GM19468 (cell line): ENCODE results near the gene PSIP1.

Experiments
- ATAC-seq: cut with Tn5 transposase; IDR thresholded peaks from one replicate; pipeline ENCODE4 v1.9.1; 2021; ENCODE audit warnings: mild to moderate bottlenecking, moderate library complexity, moderate number of reproducible peaks; ENCODE audit not compliant: unreplicated experiment; ENCODE audit errors: extremely low read depth

PSIP1 gene

DNA sequence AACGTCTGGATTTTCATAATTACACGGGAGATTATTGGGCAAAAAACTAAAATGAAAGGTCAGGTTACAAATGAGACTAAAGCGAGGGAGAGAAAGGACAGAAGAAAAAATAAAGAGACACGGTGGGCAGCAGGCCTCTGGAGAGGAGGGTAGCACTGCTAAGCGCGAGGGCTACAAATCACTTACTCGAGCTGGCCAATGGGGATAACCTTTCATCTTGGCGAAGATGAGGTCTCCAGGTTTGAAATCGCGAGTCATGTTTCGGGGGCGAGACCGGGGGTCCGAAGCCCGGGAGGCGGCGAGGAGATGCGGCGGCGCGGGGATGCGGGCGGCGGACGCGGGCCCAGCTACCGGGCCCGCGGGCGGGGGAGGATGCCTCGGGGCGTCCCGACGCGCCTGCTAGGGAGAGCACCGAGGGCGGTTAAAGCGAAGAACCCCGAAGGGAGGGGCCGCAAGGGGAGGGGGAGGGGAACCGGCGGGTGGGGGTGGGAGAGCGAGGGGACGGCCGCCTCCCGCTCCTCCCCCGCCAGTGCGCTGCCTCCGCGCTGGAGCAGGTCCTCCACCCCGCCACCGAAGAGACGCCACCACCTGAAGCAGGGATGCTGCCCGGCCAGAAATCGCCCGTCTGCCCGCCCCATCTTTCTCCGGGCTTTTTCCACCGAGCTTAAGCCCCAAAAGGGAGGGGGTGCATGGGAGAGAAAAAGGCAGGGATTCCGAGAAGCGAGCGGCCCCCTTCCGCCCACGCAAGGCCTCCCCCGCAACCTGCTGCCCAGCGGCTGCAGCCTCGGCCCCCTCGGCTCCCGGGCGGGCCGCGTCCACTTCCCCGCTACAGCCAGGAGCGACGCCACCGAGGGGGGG, 610 bp downstream of the PSIP1 start:
- ATAC-seq: no peak

DNA sequence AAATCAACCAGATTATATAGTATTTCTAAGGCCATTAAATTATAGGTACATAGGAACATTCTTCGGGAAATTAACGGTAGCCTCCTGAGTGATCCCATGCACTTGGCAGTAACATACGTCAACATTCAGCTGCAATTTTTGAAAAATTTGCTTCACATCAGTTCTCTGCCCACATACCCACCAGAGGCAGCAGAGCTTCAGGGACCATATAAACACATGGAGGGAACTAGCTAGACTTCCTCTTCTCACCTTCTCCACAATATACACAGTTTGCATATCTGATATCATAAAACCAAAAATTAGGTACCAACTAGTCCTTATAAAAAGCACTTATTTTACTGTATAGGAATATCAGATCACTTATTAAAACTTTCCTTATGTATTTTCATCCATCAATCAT, 4.8 kb downstream of the PSIP1 start:
- no peak for ATAC-seq

DNA sequence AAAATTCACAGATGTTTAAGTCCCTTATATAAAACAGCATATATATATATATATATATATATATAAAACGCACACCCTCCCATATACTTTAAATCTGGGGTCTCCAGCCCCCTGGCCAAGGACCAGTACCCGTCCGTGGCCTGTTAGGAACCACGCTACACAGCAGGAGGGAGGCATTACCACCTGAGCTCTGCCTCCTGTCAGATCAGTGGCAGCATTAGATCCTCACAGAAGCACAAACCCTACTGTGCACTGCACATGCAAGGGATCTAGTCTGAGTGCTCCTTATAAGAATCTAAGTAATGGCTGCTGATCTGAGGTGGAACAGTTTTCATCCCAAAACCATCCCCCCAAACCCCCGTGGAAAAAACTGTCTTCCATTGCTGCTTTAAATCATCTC, 9.0 kb downstream of the PSIP1 start:
- no peak for ATAC-seq

DNA sequence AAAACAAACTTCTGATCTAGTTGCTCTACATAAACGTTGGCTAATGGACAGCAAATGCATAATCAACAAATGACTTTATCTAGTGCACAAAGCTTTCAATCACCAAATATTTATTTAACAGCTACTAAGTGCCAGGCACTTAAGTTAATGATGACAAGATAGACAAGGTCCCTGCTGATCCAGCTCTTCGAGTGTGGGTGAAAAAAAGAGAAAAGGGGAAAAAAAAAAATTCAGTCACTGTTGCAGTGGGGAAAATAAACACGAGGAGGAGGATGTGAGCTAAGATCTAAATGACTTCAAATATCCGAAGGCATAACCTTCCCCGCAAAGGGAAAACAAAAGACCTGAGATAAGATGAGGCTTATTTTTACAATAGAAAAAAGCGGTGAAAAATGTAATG, 9.6 kb downstream of the PSIP1 start:
- no peak for ATAC-seq

DNA sequence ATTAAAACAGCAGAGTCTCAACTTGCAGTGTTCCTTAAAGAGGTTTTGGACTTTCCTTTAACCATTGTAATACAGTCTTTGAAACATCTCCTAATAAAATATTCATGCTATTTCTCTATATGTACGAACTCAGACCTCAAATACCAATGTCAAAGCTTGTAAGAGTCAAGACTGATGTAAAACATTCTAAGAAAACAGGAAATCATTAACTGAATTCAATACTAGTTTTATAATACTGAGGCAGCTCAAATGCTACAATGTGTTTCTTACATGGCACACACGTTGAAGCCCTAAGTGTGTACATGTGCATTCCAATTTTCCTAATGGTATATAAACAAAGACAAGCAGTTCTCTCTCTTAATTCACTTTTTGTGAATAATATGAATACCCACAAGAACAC, 11.6 kb downstream of the PSIP1 start:
- no peak for ATAC-seq

DNA sequence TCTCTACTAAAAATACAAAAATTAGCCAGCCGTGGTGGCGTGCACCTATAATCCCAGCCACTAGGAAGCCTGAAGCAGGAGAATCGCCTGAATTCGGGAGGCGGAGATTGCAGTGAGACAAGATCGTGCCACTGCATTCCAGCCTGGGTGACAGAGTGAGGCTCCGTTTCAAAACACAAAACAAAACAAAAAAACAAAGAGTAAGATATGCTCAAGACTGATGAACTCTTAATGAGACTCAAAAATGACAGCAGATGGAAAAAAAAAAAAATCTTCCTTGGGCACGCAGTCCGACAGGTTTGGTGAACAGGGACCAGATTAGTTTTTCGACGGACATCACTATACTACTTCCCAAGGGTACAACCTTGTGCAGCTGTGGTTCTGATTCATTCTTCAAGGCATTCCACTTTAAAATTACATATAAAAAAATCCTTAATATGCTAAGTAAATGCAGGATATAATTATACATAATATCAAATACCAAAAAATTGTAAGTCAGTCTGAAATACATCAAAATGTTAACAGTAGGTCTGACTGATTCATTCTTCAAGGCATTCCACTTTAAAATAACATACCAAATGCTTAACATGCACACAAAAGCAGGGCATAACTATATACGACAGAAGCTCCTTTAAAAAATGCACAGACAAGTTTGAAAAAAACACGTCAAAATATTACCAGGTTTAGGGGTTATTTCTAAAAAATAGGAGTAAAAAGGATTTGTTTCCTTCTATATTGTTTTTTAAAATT, 12.3 kb downstream of the PSIP1 start:
- ATAC-seq: no peak

DNA sequence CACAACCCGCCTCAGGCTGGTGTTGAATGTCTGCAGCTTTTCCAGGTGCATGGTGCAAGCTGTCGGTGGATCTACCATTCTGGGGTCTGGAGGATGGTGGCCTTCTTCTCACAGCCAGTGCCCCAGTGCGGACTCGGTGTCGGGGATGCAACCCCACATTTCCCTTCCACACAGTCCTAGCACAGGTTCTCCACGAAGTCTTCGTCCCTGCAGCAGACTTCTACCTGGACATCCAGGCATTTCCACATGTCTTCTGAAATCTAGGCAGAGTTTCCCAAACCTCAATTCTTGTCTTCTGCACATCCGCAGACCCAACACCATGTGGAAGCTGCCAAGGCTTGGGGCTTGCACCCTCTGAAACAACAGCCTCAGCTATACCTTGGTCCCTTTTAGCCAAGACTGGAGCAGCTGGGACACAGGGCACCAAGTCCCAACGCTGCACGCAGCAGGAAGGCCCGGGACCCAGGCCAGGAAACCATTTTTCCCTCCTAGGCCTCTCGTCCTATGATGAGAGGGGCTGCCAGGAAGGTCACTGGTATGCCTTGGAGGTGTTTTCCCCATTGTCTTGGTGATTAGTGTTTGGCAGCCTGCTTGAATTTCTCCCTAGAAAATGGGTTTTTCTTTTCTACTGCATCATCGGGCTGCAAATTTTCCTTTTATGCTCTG, 18.2 kb downstream of the PSIP1 start:
- no peak for ATAC-seq

DNA sequence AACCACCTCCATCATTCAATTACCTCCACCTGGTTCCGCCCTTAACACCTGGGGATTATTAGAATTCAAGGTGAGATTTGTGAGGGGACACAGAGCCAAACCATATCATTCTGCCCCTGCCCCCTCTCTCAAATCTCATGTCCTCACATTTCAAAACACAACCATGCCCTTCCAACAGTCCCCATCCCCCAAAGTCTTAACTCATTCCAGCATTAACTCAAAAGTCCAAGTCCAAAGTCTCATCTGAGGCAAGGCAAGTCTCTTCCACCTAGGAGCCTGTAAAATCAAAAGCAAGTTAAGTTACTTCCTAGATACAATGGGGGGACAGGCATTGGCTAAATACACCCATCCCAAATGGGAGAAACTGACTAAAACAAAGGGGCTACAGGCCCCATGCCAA, 18.8 kb downstream of the PSIP1 start:
- no peak for ATAC-seq

DNA sequence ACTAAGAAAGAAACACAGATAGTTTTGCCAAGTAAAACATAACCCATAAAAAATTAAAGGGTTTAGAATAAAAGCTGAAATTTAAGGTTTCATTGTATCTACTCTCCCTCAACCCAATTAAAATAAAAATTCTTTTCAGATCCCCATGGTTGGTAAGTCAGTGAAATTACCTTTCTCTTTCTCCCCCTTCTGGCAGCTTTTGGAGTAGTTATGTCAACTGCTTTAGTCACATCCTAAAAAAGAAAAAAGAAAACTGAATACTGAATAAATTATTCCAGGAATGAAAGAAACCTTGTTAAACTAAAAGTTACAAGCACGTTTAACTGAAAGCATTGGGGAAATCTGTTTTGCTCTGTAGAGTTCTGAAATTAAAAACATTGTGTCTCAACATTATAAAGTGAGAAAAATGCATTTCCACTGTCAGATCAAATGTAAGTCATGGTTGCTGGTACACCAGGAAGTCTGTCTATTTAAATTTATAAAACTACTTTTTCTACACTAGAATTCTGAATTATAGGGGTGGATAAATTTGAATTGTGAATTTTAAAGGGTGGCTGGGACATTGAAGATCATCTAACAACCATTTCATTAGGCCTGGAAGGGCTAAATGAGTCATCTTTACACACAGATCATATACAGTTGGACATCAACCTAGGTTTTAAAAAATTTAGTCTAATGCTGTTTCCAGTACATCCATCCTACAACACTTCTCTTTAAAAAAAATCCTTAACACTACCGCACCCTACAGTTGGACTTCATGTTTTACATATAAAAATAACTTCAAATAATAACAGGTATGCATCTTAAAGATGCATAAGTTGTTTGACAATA, 24.7 kb downstream of the PSIP1 start:
- ATAC-seq: no peak

DNA sequence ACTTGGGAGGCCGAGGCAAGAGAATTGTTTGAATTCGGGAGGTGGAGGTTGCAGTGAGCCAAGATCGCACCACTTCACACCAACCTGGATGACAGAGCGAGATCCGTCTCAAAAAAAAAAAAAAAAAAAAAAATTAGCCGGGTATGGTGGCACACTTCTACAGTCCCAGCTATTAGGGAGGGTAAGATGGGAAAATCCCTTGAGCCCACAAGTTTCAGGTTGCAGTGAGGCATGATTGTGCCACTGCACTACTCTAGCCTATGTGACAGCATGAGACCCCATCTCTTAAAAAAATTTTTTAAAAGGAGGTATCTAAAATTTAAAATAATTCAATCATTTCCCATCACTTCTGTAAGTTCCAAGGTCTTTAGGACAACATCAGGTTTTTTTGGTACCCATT, 26.0 kb downstream of the PSIP1 start:
- no peak for ATAC-seq

DNA sequence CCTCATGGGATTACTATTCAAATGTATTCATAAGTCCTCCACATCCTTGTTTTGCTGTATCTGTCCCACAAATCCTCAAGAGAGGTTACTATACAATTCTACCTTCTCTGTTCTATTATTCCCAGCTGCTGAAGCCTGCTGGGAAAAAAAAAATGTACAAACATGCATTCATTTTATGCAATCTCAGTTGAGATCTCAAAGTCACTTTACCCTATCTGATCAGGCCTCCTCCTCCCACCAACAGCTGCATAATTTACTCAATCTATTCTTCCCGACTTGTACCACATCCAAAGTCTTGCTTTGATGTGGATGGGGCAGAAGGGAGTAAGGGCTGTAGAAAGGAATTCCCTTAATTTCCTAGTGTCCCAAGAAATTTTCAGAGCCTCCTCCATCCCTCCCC, 28.6 kb downstream of the PSIP1 start:
- no peak for ATAC-seq

DNA sequence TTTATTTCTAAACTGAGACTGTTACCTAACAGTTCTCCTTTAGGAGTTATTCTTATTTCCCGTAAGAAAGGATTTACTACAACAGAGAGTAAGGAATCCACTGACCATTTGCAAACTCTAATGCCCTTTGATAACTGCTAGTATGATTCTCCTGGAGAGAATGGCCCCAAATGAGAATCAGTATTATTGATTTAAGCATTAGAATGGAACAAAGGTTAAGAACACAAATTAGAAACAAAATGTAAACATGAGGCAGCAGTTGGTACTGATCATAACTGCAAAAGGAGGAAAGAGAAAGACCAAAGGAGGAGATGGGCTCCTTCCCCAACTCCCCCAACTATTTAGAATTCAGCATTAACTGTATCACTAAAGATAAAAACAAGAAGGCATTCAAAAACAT, 30.7 kb downstream of the PSIP1 start:
- ATAC-seq: no peak

DNA sequence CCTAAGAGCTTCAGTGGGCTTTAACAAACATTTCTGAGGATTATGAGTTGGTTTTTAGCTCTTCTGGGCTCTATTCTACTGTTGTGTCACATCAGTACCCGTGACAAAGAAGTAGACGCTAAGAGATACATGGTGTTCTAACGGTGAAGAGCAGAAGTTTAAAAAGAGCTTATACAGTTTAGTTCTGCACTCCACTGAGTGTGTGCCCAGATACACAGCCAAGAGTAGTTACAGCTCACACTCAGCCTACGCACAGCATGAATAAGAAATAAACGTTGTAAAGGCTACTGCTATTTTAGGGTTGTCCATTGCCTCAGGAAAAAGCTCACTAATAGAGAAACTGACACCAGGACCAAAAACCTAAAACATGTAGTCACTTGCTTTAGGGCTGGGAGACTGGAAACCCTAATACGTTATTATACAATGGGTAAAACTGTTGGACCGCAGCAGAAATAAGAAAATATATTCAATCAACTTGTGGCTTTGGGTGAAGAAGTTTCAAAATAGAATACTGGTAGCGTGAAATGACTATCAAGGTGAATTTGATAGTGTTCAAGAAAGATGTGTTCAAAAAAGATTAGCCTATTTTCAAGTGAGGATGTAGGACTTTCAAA, 34.7 kb downstream of the PSIP1 start:
- no peak for ATAC-seq

DNA sequence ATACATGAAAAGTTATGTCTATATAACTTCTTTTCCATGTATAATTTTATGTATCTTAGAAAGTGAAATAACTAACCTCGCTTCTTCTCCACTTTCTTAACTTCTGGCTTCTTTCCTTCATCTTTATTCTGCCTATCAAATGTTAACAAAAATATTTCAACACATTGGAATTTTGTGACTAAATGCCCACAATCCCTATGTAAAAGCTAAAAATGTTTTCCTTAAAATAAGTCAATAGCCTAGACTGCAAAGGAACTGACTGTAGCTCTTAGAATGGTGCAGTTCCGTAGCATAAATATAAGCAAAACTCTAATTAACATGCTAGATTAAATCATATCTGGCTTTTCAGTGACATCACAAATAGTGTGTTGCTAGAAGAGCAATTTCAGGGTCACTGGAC, 40.9 kb downstream of the PSIP1 start:
- no peak for ATAC-seq

DNA sequence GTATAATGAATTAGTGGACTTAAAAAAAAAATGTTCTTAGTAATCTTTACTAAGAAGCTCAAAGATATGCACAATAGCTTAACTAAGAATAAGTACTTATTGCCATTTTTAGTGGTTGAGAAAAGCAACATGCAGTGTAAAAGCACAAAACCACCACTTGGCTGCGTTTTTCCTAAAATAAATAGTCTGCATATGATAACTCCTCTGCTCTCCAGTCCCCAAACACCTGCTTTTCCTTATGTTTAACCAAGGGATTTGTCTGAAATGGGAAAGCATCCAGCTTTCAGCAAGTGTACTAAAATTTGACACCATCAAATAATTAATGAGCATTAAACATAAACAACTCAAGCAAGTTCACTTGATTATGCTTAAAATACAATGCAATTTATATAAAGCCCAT, 41.4 kb downstream of the PSIP1 start:
- ATAC-seq: no peak

DNA sequence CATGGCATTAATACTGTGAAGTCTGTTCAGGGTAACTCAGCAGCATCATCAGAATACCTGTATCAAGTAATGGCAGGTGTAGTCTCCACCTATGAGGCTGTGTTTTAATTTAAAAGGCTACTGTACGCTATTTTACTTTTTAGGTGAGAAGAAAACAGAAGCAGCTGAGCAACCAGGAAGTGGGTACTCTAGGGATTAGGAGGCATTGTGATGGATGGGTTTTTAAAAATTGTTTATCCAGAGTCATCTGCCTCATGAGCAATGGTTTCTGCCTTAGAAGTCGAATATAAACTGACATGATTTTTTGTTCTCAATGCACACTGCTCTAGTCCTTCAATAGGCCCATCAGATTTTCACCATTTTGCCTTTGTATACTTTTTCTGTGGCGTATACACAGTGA, 42.6 kb downstream of the PSIP1 start:
- no peak for ATAC-seq

DNA sequence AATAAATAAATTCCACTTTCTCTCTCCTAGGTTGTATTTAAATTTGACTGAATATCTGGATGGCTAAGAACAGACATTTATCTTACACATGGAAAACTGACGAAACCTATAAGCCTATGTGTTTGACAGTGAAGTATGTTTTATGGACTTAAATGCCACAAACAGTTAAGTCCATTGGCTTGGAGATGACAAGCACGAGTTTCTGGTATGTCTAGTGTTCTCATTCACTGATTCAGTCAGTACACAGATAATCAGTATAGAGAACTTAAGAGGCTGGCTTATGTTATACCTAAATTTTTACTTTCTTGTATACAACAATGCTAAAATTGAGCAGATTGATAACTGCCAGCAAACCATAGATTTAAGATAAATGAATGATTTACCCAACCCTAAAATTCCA, 49.2 kb downstream of the PSIP1 start:
- ATAC-seq: no peak

DNA sequence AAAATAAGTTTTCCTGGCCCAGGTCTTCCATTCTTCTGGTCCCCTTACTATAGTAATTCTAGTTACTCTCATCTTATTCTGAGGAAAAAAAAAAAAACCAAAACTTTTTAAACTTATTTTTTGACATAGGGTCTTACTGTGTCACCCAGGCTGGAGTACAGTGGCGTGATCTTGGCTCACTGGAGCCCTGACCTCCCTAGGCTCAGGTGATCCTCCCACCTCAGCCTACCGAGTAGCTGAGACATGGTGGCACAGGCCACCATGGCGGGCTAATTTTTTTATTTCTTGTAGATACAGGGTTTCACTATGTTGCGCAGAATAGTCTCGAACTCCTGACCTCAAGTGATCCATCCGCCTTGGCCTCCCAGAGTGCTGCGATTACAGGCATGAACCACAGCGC, 49.7 kb downstream of the PSIP1 start:
- ATAC-seq: no peak

DNA sequence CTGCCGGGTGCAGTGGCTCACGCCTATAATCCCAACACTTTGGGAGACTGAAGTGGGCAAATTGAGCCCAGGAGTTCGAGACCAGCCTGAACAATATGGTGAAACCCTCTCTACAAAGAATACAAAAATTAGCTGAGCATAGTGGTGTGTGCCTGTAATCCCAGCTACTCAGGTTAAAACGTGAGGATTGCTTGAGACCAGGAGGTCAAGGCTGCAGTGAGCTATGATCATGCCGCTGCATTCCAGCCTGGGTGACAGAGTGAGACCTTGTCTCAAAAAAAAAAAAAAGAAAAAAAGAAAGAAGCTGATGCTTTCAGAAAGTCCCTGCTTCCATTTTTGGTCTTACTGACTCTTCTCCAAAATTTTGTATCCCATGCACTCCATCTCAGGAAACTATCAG, 56.8 kb downstream of the PSIP1 start:
- ATAC-seq: no peak

DNA sequence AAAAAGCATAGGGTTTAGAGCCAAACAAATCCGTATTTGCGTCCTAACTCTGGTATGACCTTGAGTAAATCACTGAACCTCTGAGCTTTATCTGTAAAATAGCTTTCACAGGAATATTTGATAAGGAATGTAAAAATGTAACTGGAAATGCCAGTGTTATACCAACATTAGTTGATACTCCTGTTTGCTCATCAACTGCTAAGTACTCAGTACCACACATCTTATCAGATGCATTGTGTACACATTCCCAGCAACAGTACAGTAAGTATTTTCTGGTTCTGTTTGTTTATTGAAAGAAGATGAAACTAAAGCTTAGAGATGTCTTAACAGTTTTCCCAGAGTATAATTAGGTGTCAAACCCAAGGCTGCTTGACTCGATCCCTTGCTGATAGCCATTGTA, 66.6 kb downstream of the PSIP1 start:
- ATAC-seq: no peak
